Transverse colon (tissue), 4 donors: ENCODE data around the gene ZNF14.

ENCODE experiments used
- EP300 ChIP-seq: sonication (generic); formaldehyde crosslinking; IDR thresholded peaks from one replicate; pipeline ENCODE4 v1.6.1; 2017; ENCODE audit warnings: antibody characterized with exemption, low read depth
- POLR2A ChIP-seq: fragments of 450-650 bp; IDR thresholded peaks from one replicate; pipeline ENCODE4 v1.6.1; 2016; ENCODE audit warnings: antibody characterized with exemption, mild to moderate bottlenecking, moderate library complexity
- POLR2AphosphoS5 ChIP-seq, 3 donors: sonication (generic); formaldehyde crosslinking; IDR thresholded peaks; one replicate each; pipeline ENCODE4 v1.6.1; 2016; ENCODE audit warnings: antibody characterized with exemption in 3 of 3
- TF ChIP-seq, protein P1 (sequence below), 5 experiments: fragments of 200-600 bp in 3 of 5; fragments of 450-650 bp in 2 of 5; sonication (generic) in 3 of 5; IDR thresholded peaks; 1 replicate in 2 of 5; 2 replicates in 3 of 5; pipeline ENCODE4 v1.5.1; 2016 to 2017; ENCODE audit warnings: antibody characterized with exemption in 5 of 5, inconsistent platforms in 3 of 5, mild to moderate bottlenecking in 2 of 5, moderate library complexity in 1 of 5

- TF ChIP-seq, protein P1, sequence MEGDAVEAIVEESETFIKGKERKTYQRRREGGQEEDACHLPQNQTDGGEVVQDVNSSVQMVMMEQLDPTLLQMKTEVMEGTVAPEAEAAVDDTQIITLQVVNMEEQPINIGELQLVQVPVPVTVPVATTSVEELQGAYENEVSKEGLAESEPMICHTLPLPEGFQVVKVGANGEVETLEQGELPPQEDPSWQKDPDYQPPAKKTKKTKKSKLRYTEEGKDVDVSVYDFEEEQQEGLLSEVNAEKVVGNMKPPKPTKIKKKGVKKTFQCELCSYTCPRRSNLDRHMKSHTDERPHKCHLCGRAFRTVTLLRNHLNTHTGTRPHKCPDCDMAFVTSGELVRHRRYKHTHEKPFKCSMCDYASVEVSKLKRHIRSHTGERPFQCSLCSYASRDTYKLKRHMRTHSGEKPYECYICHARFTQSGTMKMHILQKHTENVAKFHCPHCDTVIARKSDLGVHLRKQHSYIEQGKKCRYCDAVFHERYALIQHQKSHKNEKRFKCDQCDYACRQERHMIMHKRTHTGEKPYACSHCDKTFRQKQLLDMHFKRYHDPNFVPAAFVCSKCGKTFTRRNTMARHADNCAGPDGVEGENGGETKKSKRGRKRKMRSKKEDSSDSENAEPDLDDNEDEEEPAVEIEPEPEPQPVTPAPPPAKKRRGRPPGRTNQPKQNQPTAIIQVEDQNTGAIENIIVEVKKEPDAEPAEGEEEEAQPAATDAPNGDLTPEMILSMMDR (IDR thresholded peaks at IDR 0.05): peak in 1 of 5 experiments; percentile 13
- TF ChIP-seq POLR2A (peak; percentile 69), EP300 (peak; percentile 59), POLR2AphosphoS5 (IDR thresholded peaks at IDR 0.05) (peak; percentile 33 to 79 (median 76))
Observed at GRCh38 chr19:19663256-19664120, 69.4 kb downstream of the ZNF14 start, which contains the start of gene ATP13A1.
